ENCODE data around the gene CLPSL1. TPM values are rescaled to one million over a fixed set of nuclear protein-coding genes. Genes with fewer than 3 reads are reported as not detected.

Gene CLPSL1
- total and polyA plus RNA-seq, 2 donors (not counting 3 experiments of a cell fraction or from before 2014, with no cell fraction given), result not detected

DNA sequence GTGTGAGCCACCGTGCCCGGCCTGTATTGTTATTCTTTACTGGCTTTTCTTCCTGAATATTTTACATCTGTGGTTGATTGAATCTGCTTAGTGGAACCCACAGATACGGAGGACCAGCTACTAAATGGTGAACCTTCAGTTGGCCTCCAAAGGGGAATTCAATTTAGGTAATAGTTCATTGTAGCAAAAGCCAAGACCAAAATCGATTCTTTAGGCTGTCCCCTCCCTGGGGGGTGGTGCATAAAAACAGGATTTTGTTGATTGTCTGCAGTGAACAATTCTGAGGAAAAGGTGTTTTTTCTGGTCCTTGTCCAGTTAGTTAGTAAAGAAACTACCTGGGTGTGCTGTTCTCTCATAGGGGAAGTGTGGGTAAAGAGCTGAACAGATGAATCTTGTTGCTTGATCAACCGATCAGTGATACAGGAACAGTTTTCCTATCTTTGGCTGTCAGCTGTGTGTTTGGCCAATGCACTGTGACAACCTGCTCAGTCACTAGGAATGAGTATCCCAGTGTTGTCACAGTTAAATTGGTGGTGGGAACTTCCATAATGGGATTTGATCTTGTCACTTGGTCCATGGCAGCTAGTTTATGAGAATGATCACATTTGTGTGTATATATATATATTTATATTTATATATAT is 43.9 kb downstream of the CLPSL1 start:
- ChIA-PET POLR2A (no interaction called here), CTCF (interaction anchor here (1.3 kb wide), 2 partner anchors 11 to 302 kb away, joined by 3 to 7 read pairs; no protein-coding TSS in a partner anchor)
- TF ChIP-seq GATA2 (IDR thresholded peaks at IDR 0.05; ENCODE audit: insufficient read depth, insufficient read length, low read depth, low read length) (no peak), JUN (IDR thresholded peaks at IDR 0.05; ENCODE audit: borderline replicate concordance, insufficient read depth, insufficient read length, low read depth) (no peak), FOS (IDR thresholded peaks at IDR 0.05; ENCODE audit: borderline replicate concordance, insufficient read depth, low read length) (no peak), MYC (IDR thresholded peaks at IDR 0.05; ENCODE audit: low read depth, low read length) (no peak)
- H3K79me2 ChIP-seq (ENCODE audit: control insufficient read depth, insufficient read depth, low read length), result no peaks in the 10 kb centered on the region
- peaks cover 0 to 1% of the 10 kb centered on the region in 2 experiments for H3K27me3 ChIP-seq (ENCODE audit: control insufficient read depth in 2 of 2, insufficient read depth in 2 of 2, low read length in 2 of 2)
- H3K27ac ChIP-seq (ENCODE audit: insufficient read depth, low read depth, low read length), result no peak overlapping the region
- H3K9me3 ChIP-seq (replicated peaks; ENCODE audit: control insufficient read depth, insufficient read depth, low read length), result no peaks in the 10 kb centered on the region
- H3K9ac ChIP-seq (replicated peaks; ENCODE audit: extremely low read depth, insufficient read depth, low read length), result no peak overlapping the region
- no peak overlapping the region for H3K4me3 ChIP-seq (replicated peaks in 1 of 3; ENCODE audit: insufficient read depth in 1 of 3, low read depth in 1 of 3, low read length in 3 of 3)
- no peaks in the 10 kb centered on the region for H3K9me1 ChIP-seq (replicated peaks; ENCODE audit: control insufficient read depth, extremely low read depth, insufficient read depth, low read length)
- H3K4me1 ChIP-seq (ENCODE audit: control insufficient read depth, extremely low read depth, insufficient read depth, low read length), result no peaks in the 10 kb centered on the region
- FAIRE-seq (no peak), DNase-seq (ENCODE audit: low read depth, low spot score) (no peak)
- H3K4me2 ChIP-seq (ENCODE audit: insufficient read depth, low read length), result no peak overlapping the region
- no TSS peak for BruUV-seq (replicated peaks)
- dilution Hi-C loops (cut with MboI; ENCODE audit: extremely low pct_ligation_motif_present, low sequenced_read_pairs) (no loop called here), intact Hi-C loops (cut with micrococcal nuclease) (no loop called here)
- no peaks in the 10 kb centered on the region for H3K36me3 ChIP-seq (ENCODE audit: control insufficient read depth in 2 of 2, extremely low read depth in 1 of 2, insufficient read depth in 2 of 2, low read length in 2 of 2)
- H2AFZ ChIP-seq (ENCODE audit: low read depth, low read length), result no peak overlapping the region
- H4K20me1 ChIP-seq (replicated peaks; ENCODE audit: control insufficient read depth, extremely low read depth, insufficient read depth, low read length), result no peaks in the 10 kb centered on the region

DNA sequence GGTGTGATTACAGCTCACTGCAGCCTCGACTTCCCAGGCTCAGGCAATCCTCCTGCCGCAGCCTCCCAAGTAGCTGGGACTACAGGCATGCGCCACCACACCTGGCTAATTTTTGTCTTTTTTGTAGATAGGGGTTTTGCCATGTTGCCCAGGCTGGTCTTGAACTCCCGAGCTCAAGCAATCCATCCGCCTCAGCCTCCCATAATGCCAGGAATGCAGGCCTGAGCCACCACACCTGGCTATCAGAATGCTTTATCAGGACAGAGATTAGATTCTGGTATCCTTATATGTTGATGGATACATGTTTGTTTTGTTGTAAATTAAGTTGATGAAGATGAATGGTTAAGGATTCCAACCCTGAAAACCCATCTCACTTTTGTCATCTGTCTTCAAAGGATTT is 48.5 kb downstream of the CLPSL1 start:
- ChIA-PET CTCF (no interaction called here), POLR2A (no interaction called here)
- Histone ChIP-seq H3K9ac (replicated peaks; ENCODE audit: extremely low read depth, insufficient read depth, low read length) (no peak overlapping the region), H3K27me3 (ENCODE audit: control insufficient read depth in 2 of 2, insufficient read depth in 2 of 2, low read length in 2 of 2) (peaks cover 0 to 1% of the 10 kb centered on the region in 2 experiments), H3K9me3 (replicated peaks; ENCODE audit: control insufficient read depth, insufficient read depth, low read length) (no peaks in the 10 kb centered on the region), H3K4me3 (replicated peaks in 1 of 3; ENCODE audit: insufficient read depth in 1 of 3, low read depth in 1 of 3, low read length in 3 of 3) (no peak overlapping the region), H3K4me1 (ENCODE audit: control insufficient read depth, extremely low read depth, insufficient read depth, low read length) (no peaks in the 10 kb centered on the region), H2AFZ (ENCODE audit: low read depth, low read length) (no peak overlapping the region), H3K36me3 (ENCODE audit: control insufficient read depth in 2 of 2, extremely low read depth in 1 of 2, insufficient read depth in 2 of 2, low read length in 2 of 2) (peaks cover 0 to 2% of the 10 kb centered on the region in 2 experiments), H4K20me1 (replicated peaks; ENCODE audit: control insufficient read depth, extremely low read depth, insufficient read depth, low read length) (no peaks in the 10 kb centered on the region), H3K27ac (ENCODE audit: insufficient read depth, low read depth, low read length) (no peak overlapping the region), H3K79me2 (ENCODE audit: control insufficient read depth, insufficient read depth, low read length) (no peaks in the 10 kb centered on the region), H3K4me2 (ENCODE audit: insufficient read depth, low read length) (no peak overlapping the region), H3K9me1 (replicated peaks; ENCODE audit: control insufficient read depth, extremely low read depth, insufficient read depth, low read length) (no peaks in the 10 kb centered on the region)
- intact Hi-C loops (cut with micrococcal nuclease) (no loop called here), dilution Hi-C loops (cut with MboI; ENCODE audit: extremely low pct_ligation_motif_present, low sequenced_read_pairs) (no loop called here)
- DNase-seq (ENCODE audit: low read depth, low spot score) (no peak), FAIRE-seq (no peak)
- no TSS peak for BruUV-seq (replicated peaks)
- TF ChIP-seq GATA2 (IDR thresholded peaks at IDR 0.05; ENCODE audit: insufficient read depth, insufficient read length, low read depth, low read length), result no peak
- TF ChIP-seq MYC (IDR thresholded peaks at IDR 0.05; ENCODE audit: low read depth, low read length), result no peak
- TF ChIP-seq, protein P1, sequence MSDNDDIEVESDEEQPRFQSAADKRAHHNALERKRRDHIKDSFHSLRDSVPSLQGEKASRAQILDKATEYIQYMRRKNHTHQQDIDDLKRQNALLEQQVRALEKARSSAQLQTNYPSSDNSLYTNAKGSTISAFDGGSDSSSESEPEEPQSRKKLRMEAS (IDR thresholded peaks at IDR 0.05; ENCODE audit: insufficient read depth, insufficient read length), result no peak
